OCI-LY7 (cell line): ENCODE data around the gene DAB1. TPM values are rescaled to one million over a fixed set of nuclear protein-coding genes. Genes with fewer than 3 reads are reported as not detected.

Experiments used
- BruUV-seq: library from RNA; stranded (reverse); fragments of 400-500 nt; replicated peaks from 2 replicates; lab custom pipeline; 2021; lab: Mats Ljungman, UMichigan
- CTCF ChIA-PET: fragments of 300-600 bp; sonication (Branson Sonifier 250); formaldehyde crosslinking; loops from one replicate; lab custom pipeline; 2022; ENCODE audit warnings: antibody characterized with exemption; ENCODE audit not compliant: unreplicated experiment; lab: Charles Lee
- POLR2A ChIA-PET: fragments of 300-600 bp; sonication (Branson Sonifier 250); formaldehyde crosslinking; loops from one replicate; lab custom pipeline; 2022; ENCODE audit warnings: antibody characterized with exemption; lab: Charles Lee
- DNase-seq: peaks from one replicate; pipeline ENCODE4 v3.0.0-alpha.2; 2015; ENCODE audit warnings: low spot score
- H2AFZ ChIP-seq: fragments of 200-600 bp; sonication (generic), shearing (Covaris generic); 2 replicates; pipeline ENCODE4 v1.6.1; 2014; ENCODE audit warnings: mild to moderate bottlenecking, antibody characterized with exemption, low read length, moderate library complexity
- H3K27ac ChIP-seq: fragments of 200-600 bp; sonication (generic); 2 replicates; pipeline ENCODE4 v1.5.1; 2014; ENCODE audit warnings: mixed run types, low read depth, mild to moderate bottlenecking, moderate library complexity, low read length, inconsistent platforms; ENCODE audit not compliant: poor library complexity, severe bottlenecking
- H3K36me3 ChIP-seq: fragments of 200-600 bp; sonication (generic); 2 replicates; pipeline ENCODE4 v1.6.1; 2014; ENCODE audit warnings: mild to moderate bottlenecking, antibody characterized with exemption, low read length, moderate library complexity, mixed read lengths; ENCODE audit not compliant: insufficient read depth
- H3K4me1 ChIP-seq: fragments of 200-600 bp; sonication (generic); 2 replicates; pipeline ENCODE4 v1.5.1; 2014; ENCODE audit warnings: mild to moderate bottlenecking, low read length; ENCODE audit not compliant: insufficient read depth, poor library complexity, severe bottlenecking
- H3K4me2 ChIP-seq: fragments of 200-600 bp; sonication (generic); 2 replicates; pipeline ENCODE4 v1.6.1; 2014; ENCODE audit warnings: mild to moderate bottlenecking, low read length
- H3K4me3 ChIP-seq: fragments of 200-600 bp; sonication (generic); 2 replicates; pipeline ENCODE4 v1.5.1; 2014; ENCODE audit warnings: mild to moderate bottlenecking, low read depth, low read length; ENCODE audit not compliant: poor library complexity, severe bottlenecking
- H3K79me2 ChIP-seq: fragments of 200-600 bp; sonication (generic); 2 replicates; pipeline ENCODE4 v1.6.1; 2016; ENCODE audit warnings: low read depth, mild to moderate bottlenecking, low read length, moderate library complexity, mixed read lengths; ENCODE audit not compliant: insufficient read depth
- H3K9me2 ChIP-seq: fragments of 200-600 bp; sonication (generic); 2 replicates; pipeline ENCODE4 v1.6.1; 2016; ENCODE audit warnings: mild to moderate bottlenecking, low read length, mixed read lengths; ENCODE audit not compliant: insufficient read depth
- H3K9me3 ChIP-seq: fragments of 200-600 bp; sonication (generic); 2 replicates; pipeline ENCODE4 v1.6.1; 2014; ENCODE audit warnings: mild to moderate bottlenecking, mixed run types, low read length, mixed read lengths
- H4K20me1 ChIP-seq: fragments of 200-600 bp; sonication (generic); 2 replicates; pipeline ENCODE4 v1.6.1; 2014; ENCODE audit warnings: mild to moderate bottlenecking, antibody characterized with exemption, low read length, moderate library complexity, mixed read lengths; ENCODE audit not compliant: insufficient read depth
- EZH2phosphoT487 ChIP-seq: fragments of 200-600 bp; sonication (generic); IDR thresholded peaks from 2 replicates; pipeline ENCODE4 v1.6.1; 2018; ENCODE audit warnings: low read depth, borderline replicate concordance, mild to moderate bottlenecking, mixed run types, antibody characterized with exemption, low read length, moderate library complexity, mixed read lengths
- intact Hi-C: fragments of 100-400 bp; cut with micrococcal nuclease; formaldehyde crosslinking; loops from one replicate; pipeline ENCODE4 v1.10.0; 2022; ENCODE audit not compliant: unreplicated experiment
- total RNA-seq, 2 experiments: library from RNA; depleted of rRNA in 1 of 2; stranded (reverse); fragments of >200 nt in 1 of 2; shearing (Covaris generic) in 1 of 2; gene quantifications; 2 replicates each; pipeline ENCODE4 v1.2.3, GENCODE V29; 2014 to 2022
- TF ChIP-seq, protein P1 (sequence below): fragments of 200-600 bp; sonication (generic); conservative IDR thresholded peaks from 2 replicates; pipeline ENCODE4 v1.5.1; 2014; ENCODE audit warnings: mild to moderate bottlenecking, antibody characterized with exemption, low read length, moderate library complexity, mixed read lengths

Gene DAB1
- total RNA-seq, 2 experiments from 2014 or later: not detected

DNA sequence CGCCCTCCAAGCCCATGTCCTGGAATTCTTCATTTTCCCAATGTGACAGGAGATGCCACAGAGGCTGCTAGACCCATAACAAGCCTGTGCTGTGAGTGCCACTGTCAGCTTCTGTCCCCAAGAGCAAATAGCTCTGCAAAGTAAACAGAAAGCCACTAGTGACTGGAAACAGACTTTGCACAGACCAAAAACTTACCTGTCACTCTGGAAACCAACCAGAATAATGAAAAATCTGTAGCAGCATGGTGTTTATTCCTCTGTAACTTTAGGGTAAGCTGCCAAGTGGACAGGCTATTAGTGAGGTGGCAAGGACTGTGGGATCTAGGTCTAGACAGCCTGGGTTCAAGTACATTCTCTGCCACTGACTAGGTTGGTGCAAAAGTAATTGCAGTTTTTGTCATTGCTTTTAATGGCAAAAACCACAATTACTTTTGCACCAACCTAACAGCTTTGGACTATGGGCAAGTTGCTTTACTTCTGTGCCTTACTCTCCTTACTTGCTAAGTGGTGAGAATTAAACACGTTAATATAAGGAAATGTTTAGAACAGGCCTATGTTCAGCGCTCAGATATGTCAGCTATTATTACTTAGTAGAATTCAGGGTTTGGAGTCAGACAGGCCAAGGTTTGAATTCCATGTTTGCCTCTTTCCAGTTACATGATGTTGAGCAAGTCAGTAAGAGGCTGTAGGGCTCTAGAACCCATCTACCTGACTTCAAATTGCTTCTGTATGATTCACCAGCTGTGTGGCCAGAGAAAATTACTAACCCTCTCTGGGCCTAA is 457.8 kb downstream of the DAB1 start, which contains the start of gene C8B:
TSS of gene C8B (minus strand) at position 100 of the 782 bp plus-strand sequence. CDS start at position 33, 67 bp downstream.
- no peak for TF ChIP-seq EZH2phosphoT487
- TF ChIP-seq, protein P1, sequence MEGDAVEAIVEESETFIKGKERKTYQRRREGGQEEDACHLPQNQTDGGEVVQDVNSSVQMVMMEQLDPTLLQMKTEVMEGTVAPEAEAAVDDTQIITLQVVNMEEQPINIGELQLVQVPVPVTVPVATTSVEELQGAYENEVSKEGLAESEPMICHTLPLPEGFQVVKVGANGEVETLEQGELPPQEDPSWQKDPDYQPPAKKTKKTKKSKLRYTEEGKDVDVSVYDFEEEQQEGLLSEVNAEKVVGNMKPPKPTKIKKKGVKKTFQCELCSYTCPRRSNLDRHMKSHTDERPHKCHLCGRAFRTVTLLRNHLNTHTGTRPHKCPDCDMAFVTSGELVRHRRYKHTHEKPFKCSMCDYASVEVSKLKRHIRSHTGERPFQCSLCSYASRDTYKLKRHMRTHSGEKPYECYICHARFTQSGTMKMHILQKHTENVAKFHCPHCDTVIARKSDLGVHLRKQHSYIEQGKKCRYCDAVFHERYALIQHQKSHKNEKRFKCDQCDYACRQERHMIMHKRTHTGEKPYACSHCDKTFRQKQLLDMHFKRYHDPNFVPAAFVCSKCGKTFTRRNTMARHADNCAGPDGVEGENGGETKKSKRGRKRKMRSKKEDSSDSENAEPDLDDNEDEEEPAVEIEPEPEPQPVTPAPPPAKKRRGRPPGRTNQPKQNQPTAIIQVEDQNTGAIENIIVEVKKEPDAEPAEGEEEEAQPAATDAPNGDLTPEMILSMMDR: no peak
- POLR2A ChIA-PET: no interaction called here
- CTCF ChIA-PET: no interaction called here

DNA sequence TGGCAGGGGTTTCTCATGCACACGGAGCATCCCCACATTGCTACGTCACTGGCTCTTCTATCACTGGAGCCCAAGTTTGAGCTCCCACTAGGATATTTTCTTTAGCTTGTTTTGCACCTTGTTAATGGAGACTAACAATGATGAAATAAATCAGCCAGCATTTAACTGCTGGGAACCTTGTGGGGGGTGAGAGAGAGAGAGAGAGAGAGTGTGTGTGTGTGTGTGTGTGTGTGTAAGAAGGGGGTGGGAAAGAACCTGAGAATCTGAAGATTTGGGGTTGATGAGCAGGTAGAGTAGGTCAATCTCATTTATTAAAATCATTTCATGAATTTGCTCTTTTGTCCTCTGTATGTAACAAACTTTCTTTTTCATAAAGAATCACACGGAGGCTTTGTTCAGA is 458.7 kb downstream of the DAB1 start:
- H3K9me2 ChIP-seq: no peaks in the 10 kb centered on the region
- intact Hi-C loops: no loop called here
- H3K79me2 ChIP-seq: no peaks in the 10 kb centered on the region
- H3K4me3 ChIP-seq: no peak overlapping the region
- H3K36me3 ChIP-seq: no peaks in the 10 kb centered on the region
- H3K4me2 ChIP-seq: no peak overlapping the region
- TF ChIP-seq, protein P1: no peak
- TF ChIP-seq EZH2phosphoT487: no peak
- no peaks in the 10 kb centered on the region for H4K20me1 ChIP-seq
- H2AFZ ChIP-seq: no peak overlapping the region
- POLR2A ChIA-PET: no interaction called here
- no peaks in the 10 kb centered on the region for H3K4me1 ChIP-seq
- DNase-seq: no peak
- CTCF ChIA-PET: no interaction called here
- no TSS peak for BruUV-seq
- no peaks in the 10 kb centered on the region for H3K9me3 ChIP-seq
- H3K27ac ChIP-seq: no peak overlapping the region

More for the DNA sequence above, 457.8 kb downstream of the DAB1 start, which contains the start of gene C8B:
- H3K4me2 ChIP-seq: no peak within 1 kb of the TSS
- H3K4me3 ChIP-seq: no peak within 1 kb of the TSS
- H3K9me2 ChIP-seq: no peaks in the 10 kb centered on the region
- no peak within 1 kb of the TSS for H2AFZ ChIP-seq
- intact Hi-C loops: no loop called here
- no peaks in the 10 kb centered on the region for H3K4me1 ChIP-seq
- DNase-seq: no peak
- H3K79me2 ChIP-seq: no peaks in the 10 kb centered on the region
- H4K20me1 ChIP-seq: no peaks in the 10 kb centered on the region
- no peaks in the 10 kb centered on the region for H3K9me3 ChIP-seq
- H3K27ac ChIP-seq: no peak within 1 kb of the TSS
- no TSS peak for BruUV-seq
- H3K36me3 ChIP-seq: no peaks in the 10 kb centered on the region
